A549 (cell line): ENCODE measurements around the gene CLCNKB.

Experiments used
- BHLHE40 ChIP-seq: IDR thresholded peaks from 2 replicates; pipeline ENCODE4 v1.6.1; 2012; ENCODE audit warnings: low read depth, low read length, inconsistent platforms
- CBX2 ChIP-seq: fragments of 200-600 bp; sonication (generic); IDR thresholded peaks from 2 replicates; pipeline ENCODE4 v1.6.1; 2016; ENCODE audit warnings: low read depth, mild to moderate bottlenecking, borderline replicate concordance
- CEBPB ChIP-seq, 2 experiments: fragments of >200 bp in 1 of 2; sonication (Bioruptor Twin) in 1 of 2; formaldehyde crosslinking in 1 of 2; IDR thresholded peaks; 2 replicates each; pipeline ENCODE4 v1.6.1; 2012 to 2016
- CTCF ChIP-seq: fragments of >200 bp; sonication (Bioruptor Twin); formaldehyde crosslinking; IDR thresholded peaks from 3 replicates; pipeline ENCODE4 v1.5.1; 2016
- EHMT2 ChIP-seq: fragments of 200-600 bp; sonication (generic); IDR thresholded peaks from 2 replicates; pipeline ENCODE4 v1.6.1; 2016; ENCODE audit warnings: antibody characterized with exemption, low read depth, mild to moderate bottlenecking, moderate library complexity
- EP300 ChIP-seq, 2 experiments: fragments of >200 bp; sonication (Bioruptor Twin); formaldehyde crosslinking; IDR thresholded peaks; 2 replicates in 1 of 2; 3 replicates in 1 of 2; pipeline ENCODE4 v1.6.1; 2016 to 2017
- HOXA7 ChIP-seq: fragments of 250-450 bp; sonication (Bioruptor Pico); IDR thresholded peaks from 2 replicates; pipeline ENCODE4 v1.5.0; 2020; ENCODE audit warnings: mild to moderate bottlenecking, moderate library complexity
- MAX ChIP-seq: IDR thresholded peaks from 2 replicates; pipeline ENCODE4 v1.6.1; 2012
- MYC ChIP-seq: IDR thresholded peaks from 2 replicates; pipeline ENCODE4 v1.6.1; 2012; ENCODE audit warnings: mild to moderate bottlenecking, inconsistent platforms, low read length, improper control_type of control experiment, borderline replicate concordance
- RFX5 ChIP-seq: fragments of 450-650 bp; IDR thresholded peaks from 2 replicates; pipeline ENCODE4 v1.7.1; 2014; ENCODE audit warnings: antibody characterized with exemption, mild to moderate bottlenecking, moderate library complexity
- SMC3 ChIP-seq: fragments of >200 bp; sonication (Bioruptor Twin); formaldehyde crosslinking; IDR thresholded peaks from 3 replicates; pipeline ENCODE4 v1.6.1; 2018; ENCODE audit warnings: inconsistent platforms

- no peak for TF ChIP-seq CTCF
- TF ChIP-seq BHLHE40, result no peak
- TF ChIP-seq SMC3, result no peak
- no peak for TF ChIP-seq EHMT2
- no peak for TF ChIP-seq MYC
- no peak for TF ChIP-seq CBX2
- no peak for TF ChIP-seq HOXA7
- no peak for TF ChIP-seq RFX5
- TF ChIP-seq CEBPB (IDR thresholded peaks at IDR 0.05), result no peak
- no peak for TF ChIP-seq EP300 (IDR thresholded peaks at IDR 0.05)
- no peak for TF ChIP-seq MAX
These were observed 4.4 kb downstream of the CLCNKB start for GRCh38 chr1:16047791-16048475.
